Esophagus squamous epithelium (tissue), 4 donors: ENCODE results near the gene ALDOC.

Experiments
- CTCF ChIP-seq, 6 experiments: fragments of 450-650 bp in 4 of 6; fragments of 200-600 bp in 2 of 6; sonication (generic) in 2 of 6; IDR thresholded peaks; one replicate each; pipeline ENCODE4 v1.5.1; 2016 to 2019; ENCODE audit warnings: antibody characterized with exemption in 6 of 6, mild to moderate bottlenecking in 4 of 6, moderate library complexity in 4 of 6
- POLR2A ChIP-seq, 4 donors: fragments of 450-650 bp; IDR thresholded peaks; one replicate each; pipeline ENCODE4 v1.6.1; 2017; ENCODE audit warnings: antibody characterized with exemption in 4 of 4, mild to moderate bottlenecking in 4 of 4, moderate library complexity in 3 of 4

- no peak for TF ChIP-seq CTCF (IDR thresholded peaks at IDR 0.05)
- TF ChIP-seq POLR2A (IDR thresholded peaks at IDR 0.05), result no peak
Observed at GRCh38 chr17:28570716-28571360, 5.9 kb downstream of the ALDOC start.
